Fibroblast of skin of right quadriceps (primary cell): Measurements from ENCODE around the gene CAMTA1.
A peak's percentile ranks its signal among the peaks of the same experiment; 100 is the strongest.

Experiments used
- DNase-seq: peaks from one replicate; pipeline ENCODE4 v3.0.0-alpha.2; 2013

CAMTA1 gene

GRCh38 chr1:7558921-7559869, 773.9 kb downstream of the CAMTA1 start:
- DNase-seq, result no peak

- DNase-seq, result no peak
Observed at GRCh38 chr1:7560128-7560527, 774.9 kb downstream of the CAMTA1 start.

- DNase-seq, result no peak
Observed at GRCh38 chr1:7560601-7561181, 775.4 kb downstream of the CAMTA1 start.

GRCh38 chr1:7561331-7561921, 776.2 kb downstream of the CAMTA1 start:
- no peak for DNase-seq

- DNase-seq, result no peak
Observed at GRCh38 chr1:7561936-7562728, 776.9 kb downstream of the CAMTA1 start.

- DNase-seq, result no peak
Observed at GRCh38 chr1:7562729-7563605, 777.7 kb downstream of the CAMTA1 start.

- DNase-seq, result no peak
Observed at GRCh38 chr1:7564137-7564536, 778.9 kb downstream of the CAMTA1 start.

GRCh38 chr1:7565099-7565750, 780.0 kb downstream of the CAMTA1 start:
- DNase-seq, result no peak

GRCh38 chr1:7566417-7567375, 781.4 kb downstream of the CAMTA1 start:
- DNase-seq, result no peak

- DNase-seq, result no peak
Observed at GRCh38 chr1:7567376-7567775, 782.1 kb downstream of the CAMTA1 start.

- DNase-seq, result no peak
Observed at GRCh38 chr1:7568053-7568452, 782.8 kb downstream of the CAMTA1 start.

- no peak for DNase-seq
Observed at GRCh38 chr1:7568901-7569524, 783.8 kb downstream of the CAMTA1 start.

- DNase-seq, result no peak
Observed at GRCh38 chr1:7570311-7570710, 785.1 kb downstream of the CAMTA1 start.

GRCh38 chr1:7572654-7573152, 787.4 kb downstream of the CAMTA1 start:
- no peak for DNase-seq

- no peak for DNase-seq
Observed at GRCh38 chr1:7573481-7573880, 788.2 kb downstream of the CAMTA1 start.

- no peak for DNase-seq
Observed at GRCh38 chr1:7574121-7575040, 789.1 kb downstream of the CAMTA1 start.

GRCh38 chr1:7575041-7575400, 789.8 kb downstream of the CAMTA1 start:
- no peak for DNase-seq

GRCh38 chr1:7576946-7577657, 791.8 kb downstream of the CAMTA1 start:
- DNase-seq, result peak; percentile 23
